Lower lobe of right lung (tissue), 2 donors: ENCODE data around the gene FAM3C. TPM values are rescaled to one million over a fixed set of nuclear protein-coding genes. Genes with fewer than 3 reads are reported as not detected.

Experiments used
- ATAC-seq, 2 donors: fragments of 200-7000 bp; cut with Tn5 transposase; one replicate each; pipeline ENCODE4 v1.9.1; 2020 to 2022; ENCODE audit warnings: mild to moderate bottlenecking in 2 of 2, moderate library complexity in 2 of 2
- DNase-seq: peaks from one replicate; pipeline ENCODE4 v3.0.0-alpha.2; 2020
- H3K27ac ChIP-seq: fragments of 200-600 bp; one replicate; pipeline ENCODE4 v1.8.0; 2022
- H3K27me3 ChIP-seq: fragments of 200-600 bp; one replicate; pipeline ENCODE4 v1.8.0; 2022; ENCODE audit warnings: low read depth
- H3K36me3 ChIP-seq: fragments of 200-600 bp; one replicate; pipeline ENCODE4 v1.8.0; 2022; ENCODE audit warnings: mild to moderate bottlenecking
- H3K4me1 ChIP-seq: fragments of 200-600 bp; one replicate; pipeline ENCODE4 v1.8.0; 2022
- H3K4me3 ChIP-seq: fragments of 200-600 bp; one replicate; pipeline ENCODE4 v1.8.0; 2022; ENCODE audit warnings: mild to moderate bottlenecking
- H3K9me3 ChIP-seq: fragments of 200-600 bp; one replicate; pipeline ENCODE4 v1.8.0; 2022
- intact Hi-C: fragments of 100-400 bp; cut with DNase I; formaldehyde crosslinking; loops from one replicate; pipeline ENCODE4 v1.11.0; 2022
- total RNA-seq: library from RNA; stranded (reverse); fragmentation: NEBNext Ultra II Directional; extraction: Animal tissue kit (Norgen Biotek cat#: 25700); gene quantifications from one replicate; pipeline ENCODE4 v1.2.1, GENCODE V29; 2021
- TF ChIP-seq, protein P1 (sequence below): fragments of 200-600 bp; IDR thresholded peaks from one replicate; pipeline ENCODE4 v1.8.0; 2022; ENCODE audit warnings: antibody characterized with exemption, mild to moderate bottlenecking
- donor health status: DM: no; HTN: yes; CAD: no; lungs with severe emphysema.

FAM3C gene
- total RNA-seq, 1 donor from 2014 or later, result 35.3 TPM

DNA sequence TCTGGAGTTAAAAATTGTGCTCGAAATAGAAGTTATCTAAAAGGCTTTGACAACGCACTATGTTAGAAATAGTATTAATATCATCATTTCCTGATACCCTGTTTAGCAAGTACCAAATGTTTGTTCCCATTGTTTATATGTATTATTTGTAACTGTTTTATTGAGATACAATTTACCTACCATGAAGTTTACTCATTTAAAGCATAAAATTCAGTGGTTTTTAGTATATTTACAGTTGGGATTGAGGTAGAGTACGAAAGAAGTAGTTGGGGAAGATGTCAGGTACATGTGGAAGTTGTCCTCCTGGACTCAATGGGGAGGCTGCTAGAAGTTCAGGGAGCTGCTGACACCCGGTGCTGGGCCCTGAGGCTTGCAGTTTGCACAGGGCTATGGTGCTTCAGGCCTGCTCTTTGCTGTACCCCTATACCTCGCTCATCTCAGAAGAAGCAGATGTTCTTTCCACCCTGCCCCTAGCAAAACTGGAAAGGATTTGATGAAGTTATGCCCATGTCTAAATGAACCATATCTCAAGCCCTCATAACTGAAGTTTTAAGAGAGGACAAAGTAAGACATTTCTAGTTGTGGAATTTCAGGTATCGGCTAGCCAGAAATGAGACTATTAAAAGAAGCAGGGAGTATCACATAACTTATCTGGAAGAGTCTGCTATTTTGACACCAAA is 92.5 kb downstream of the FAM3C start:
- no peak overlapping the region for H3K4me3 ChIP-seq
- H3K36me3 ChIP-seq, result no peaks in the 10 kb centered on the region
- intact Hi-C loops, result no loop called here
- H3K4me1 ChIP-seq, result no peaks in the 10 kb centered on the region
- no peak for DNase-seq
- TF ChIP-seq, protein P1, sequence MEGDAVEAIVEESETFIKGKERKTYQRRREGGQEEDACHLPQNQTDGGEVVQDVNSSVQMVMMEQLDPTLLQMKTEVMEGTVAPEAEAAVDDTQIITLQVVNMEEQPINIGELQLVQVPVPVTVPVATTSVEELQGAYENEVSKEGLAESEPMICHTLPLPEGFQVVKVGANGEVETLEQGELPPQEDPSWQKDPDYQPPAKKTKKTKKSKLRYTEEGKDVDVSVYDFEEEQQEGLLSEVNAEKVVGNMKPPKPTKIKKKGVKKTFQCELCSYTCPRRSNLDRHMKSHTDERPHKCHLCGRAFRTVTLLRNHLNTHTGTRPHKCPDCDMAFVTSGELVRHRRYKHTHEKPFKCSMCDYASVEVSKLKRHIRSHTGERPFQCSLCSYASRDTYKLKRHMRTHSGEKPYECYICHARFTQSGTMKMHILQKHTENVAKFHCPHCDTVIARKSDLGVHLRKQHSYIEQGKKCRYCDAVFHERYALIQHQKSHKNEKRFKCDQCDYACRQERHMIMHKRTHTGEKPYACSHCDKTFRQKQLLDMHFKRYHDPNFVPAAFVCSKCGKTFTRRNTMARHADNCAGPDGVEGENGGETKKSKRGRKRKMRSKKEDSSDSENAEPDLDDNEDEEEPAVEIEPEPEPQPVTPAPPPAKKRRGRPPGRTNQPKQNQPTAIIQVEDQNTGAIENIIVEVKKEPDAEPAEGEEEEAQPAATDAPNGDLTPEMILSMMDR, result no peak
- no peak overlapping the region for H3K27ac ChIP-seq
- no peaks in the 10 kb centered on the region for H3K9me3 ChIP-seq
- ATAC-seq, result no peak
- H3K27me3 ChIP-seq, result no peaks in the 10 kb centered on the region

- intact Hi-C loops, result no loop called here
- Histone ChIP-seq H3K4me1 (no peaks in the 10 kb centered on the region), H3K9me3 (no peaks in the 10 kb centered on the region), H3K27ac (no peak overlapping the region), H3K4me3 (no peak overlapping the region), H3K36me3 (no peaks in the 10 kb centered on the region), H3K27me3 (no peaks in the 10 kb centered on the region)
- no peak for DNase-seq
- ATAC-seq, result no peak
- TF ChIP-seq, protein P1, result no peak
Measured at GRCh38 chr7:121302214-121302745, 93.8 kb downstream of the FAM3C start.

- no peaks in the 10 kb centered on the region for H3K27me3 ChIP-seq
- no peaks in the 10 kb centered on the region for H3K36me3 ChIP-seq
- intact Hi-C loops, result no loop called here
- no peak overlapping the region for H3K4me3 ChIP-seq
- H3K9me3 ChIP-seq, result no peaks in the 10 kb centered on the region
- DNase-seq, result no peak
- ATAC-seq, result no peak
- TF ChIP-seq, protein P1, result no peak
- H3K4me1 ChIP-seq, result no peaks in the 10 kb centered on the region
- H3K27ac ChIP-seq, result no peak overlapping the region
Measured at GRCh38 chr7:121301446-121302213, 94.5 kb downstream of the FAM3C start.

DNA sequence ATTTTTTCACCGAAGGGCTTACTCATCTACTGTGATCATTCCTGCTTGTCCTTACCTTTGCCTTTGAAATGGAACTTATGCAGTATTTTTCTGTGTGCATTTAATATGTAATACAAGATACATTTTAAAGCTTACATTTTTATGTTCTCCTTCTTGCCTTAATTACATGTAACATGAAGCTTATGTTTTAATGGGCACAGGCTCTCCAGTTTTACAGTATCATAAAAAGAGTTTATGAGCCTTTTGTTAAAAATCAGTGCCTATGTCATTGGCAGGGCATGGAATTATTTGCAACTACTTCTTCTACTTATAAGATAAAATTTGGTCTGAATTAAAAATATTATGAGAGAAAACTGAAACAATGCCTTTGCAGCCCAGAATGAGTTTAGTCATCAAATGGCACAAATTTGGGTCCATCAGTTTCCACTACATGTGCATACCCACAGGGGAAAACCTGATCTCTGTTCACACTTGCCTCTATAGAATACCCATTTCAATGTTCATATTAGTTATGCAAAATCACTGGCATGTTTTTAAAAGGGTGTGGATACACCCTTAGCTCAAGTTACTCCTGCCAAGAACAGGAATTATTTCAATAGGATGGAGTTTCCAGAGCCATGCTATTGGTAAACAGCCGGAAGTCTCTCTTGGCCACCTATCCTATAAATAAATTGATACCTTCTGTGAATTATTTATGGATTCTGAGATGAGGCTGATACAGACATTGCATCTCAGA is 95.3 kb downstream of the FAM3C start:
- intact Hi-C loops, result no loop called here

More for the DNA sequence above, 95.3 kb downstream of the FAM3C start:
- Histone ChIP-seq H3K27ac (no peak overlapping the region), H3K4me1 (no peaks in the 10 kb centered on the region), H3K4me3 (no peak overlapping the region), H3K9me3 (no peaks in the 10 kb centered on the region), H3K27me3 (no peaks in the 10 kb centered on the region), H3K36me3 (no peaks in the 10 kb centered on the region)
- DNase-seq, result no peak
- no peak for ATAC-seq
- TF ChIP-seq, protein P1, result no peak

Other genes with a start within 250 kb of the FAM3C start
- not detected for gene WNT16, start 67.3 kb downstream of the FAM3C start, total RNA-seq